CD4-positive, CD25-positive, alpha-beta regulatory T cell (primary cell): Measurements from ENCODE around the gene ARIH2. TPM values are rescaled to one million over a fixed set of nuclear protein-coding genes. Genes with fewer than 3 reads are reported as not detected.

Experiments used
- ATAC-seq, 2 donors: fragments of 150-1000 bp; cut with Tn5 transposase; one replicate each; pipeline ENCODE4 v1.10.0; 2021; ENCODE audit warnings: low read depth in 2 of 2, moderate number of reproducible peaks in 2 of 2, moderate library complexity in 1 of 2
- DNase-seq, 3 donors: peaks; one replicate each; pipeline versions ENCODE4 v3.0.0 to v3.0.0-alpha.2; 2012 to 2022; ENCODE audit warnings: mixed read lengths in 1 of 3
- H3K27ac ChIP-seq: one replicate; pipeline ENCODE4 v1.7.0; 2013; ENCODE audit warnings: mild to moderate bottlenecking, low read length; ENCODE audit not compliant: insufficient read depth, poor library complexity, severe bottlenecking
- H3K27me3 ChIP-seq: one replicate; pipeline ENCODE4 v1.7.0; 2013; ENCODE audit warnings: low read length; ENCODE audit not compliant: control insufficient read depth, insufficient read depth
- H3K36me3 ChIP-seq: one replicate; pipeline ENCODE4 v1.7.0; 2013; ENCODE audit warnings: mild to moderate bottlenecking, low read length, moderate library complexity; ENCODE audit not compliant: control insufficient read depth, insufficient read depth
- H3K4me1 ChIP-seq: 2 replicates; pipeline ENCODE4 v1.7.0; 2013; ENCODE audit warnings: mild to moderate bottlenecking, low read length; ENCODE audit not compliant: insufficient read depth, control insufficient read depth, poor library complexity, severe bottlenecking
- H3K4me3 ChIP-seq: one replicate; pipeline ENCODE4 v1.7.0; 2013; ENCODE audit warnings: low read depth, mild to moderate bottlenecking, low read length, moderate library complexity
- H3K9me3 ChIP-seq, 2 experiments: 1 replicate in 1 of 2; 2 replicates in 1 of 2; pipeline ENCODE4 v1.7.0; 2013; ENCODE audit warnings: low read length in 2 of 2, mild to moderate bottlenecking in 1 of 2, moderate library complexity in 1 of 2; ENCODE audit not compliant: control insufficient read depth in 2 of 2
- H3K27ac Mint-ChIP-seq, 3 donors: one replicate each; pipeline ENCODE4 v1.8.0; 2020 to 2022; ENCODE audit warnings: mild to moderate bottlenecking in 3 of 3, mixed read lengths in 3 of 3, moderate library complexity in 2 of 3
- H3K27me3 Mint-ChIP-seq: one replicate; pipeline ENCODE4 v1.8.0; 2022; ENCODE audit warnings: mild to moderate bottlenecking, mixed read lengths
- H3K36me3 Mint-ChIP-seq: one replicate; pipeline ENCODE4 v1.8.0; 2020; ENCODE audit warnings: mixed read lengths
- H3K4me1 Mint-ChIP-seq, 4 donors: one replicate each; pipeline ENCODE4 v1.8.0; 2020 to 2022; ENCODE audit warnings: mixed read lengths in 4 of 4, mild to moderate bottlenecking in 1 of 4
- H3K4me3 Mint-ChIP-seq, 4 donors: one replicate each; pipeline ENCODE4 v1.8.0; 2020 to 2022; ENCODE audit warnings: mild to moderate bottlenecking in 4 of 4, mixed read lengths in 4 of 4, moderate library complexity in 3 of 4
- H3K9me3 Mint-ChIP-seq, 7 donors: one replicate each; pipeline ENCODE4 v1.8.0; 2020 to 2022; ENCODE audit warnings: mixed read lengths in 7 of 7, mild to moderate bottlenecking in 3 of 7, moderate library complexity in 2 of 7
- polyA plus RNA-seq, 4 donors: library from polyadenylated mRNA; unstranded; fragments of 300-500 nt; fragmentation: Illumina TruSeq; gene quantifications; one replicate each; pipeline ENCODE4 v1.2.3, GENCODE V29; 2021
- total RNA-seq: library from RNA; stranded (reverse); gene quantifications from one replicate; pipeline ENCODE4 v1.2.3, GENCODE V29; 2022

ARIH2 gene
- total and polyA plus RNA-seq, 5 donors from 2014 or later = 110 to 171 (median 113) TPM

DNA sequence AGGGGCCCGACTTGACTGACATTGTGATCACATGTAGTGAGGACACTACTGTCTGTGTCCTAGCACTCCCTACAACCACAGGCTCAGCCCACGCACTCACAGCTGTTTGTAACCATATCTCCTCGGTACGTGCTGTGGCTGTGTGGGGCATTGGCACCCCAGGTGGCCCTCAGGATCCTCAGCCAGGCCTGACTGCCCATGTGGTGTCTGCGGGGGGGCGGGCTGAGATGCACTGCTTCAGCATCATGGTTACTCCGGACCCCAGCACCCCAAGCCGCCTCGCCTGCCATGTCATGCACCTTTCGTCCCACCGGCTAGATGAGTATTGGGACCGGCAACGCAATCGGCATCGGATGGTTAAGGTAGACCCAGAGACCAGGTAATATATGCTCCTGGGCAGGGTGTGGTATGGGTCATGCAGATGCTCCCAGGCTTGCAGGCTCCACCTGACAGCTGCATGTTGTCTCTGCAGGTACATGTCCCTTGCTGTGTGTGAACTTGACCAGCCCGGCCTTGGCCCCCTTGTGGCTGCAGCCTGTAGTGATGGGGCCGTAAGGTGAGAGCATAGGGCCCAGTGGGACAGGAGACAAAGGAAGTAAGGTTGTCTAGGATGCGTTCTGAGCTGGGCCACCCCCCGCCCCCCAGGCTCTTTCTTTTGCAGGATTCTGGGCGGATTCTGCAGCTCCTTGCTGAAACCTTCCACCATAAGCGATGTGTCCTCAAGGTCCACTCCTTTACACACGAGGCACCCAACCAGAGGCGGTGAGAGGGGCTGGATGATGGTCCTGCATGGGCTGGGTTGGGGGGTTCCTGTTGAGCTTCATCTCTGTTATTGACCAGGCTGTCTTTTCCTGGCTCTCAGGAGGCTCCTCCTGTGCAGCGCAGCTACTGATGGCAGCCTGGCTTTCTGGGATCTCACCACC lies 95.4 kb downstream of the ARIH2 start:
- no peak overlapping the region for H3K4me3 ChIP-seq
- Mint-ChIP-seq H3K27ac (peak overlapping the region in 1 of 3 donors; percentile 36), H3K9me3 (no peaks in the 10 kb centered on the region), H3K27me3 (no peaks in the 10 kb centered on the region), H3K4me1 (peaks cover 5 to 38% (median 19%) of the 10 kb centered on the region in 4 donors), H3K36me3 (peaks cover 15% of the 10 kb centered on the region), H3K4me3 (peak overlapping the region in 3 of 4 donors; percentile 11 to 51 (median 47))
- peak in 2 of 3 donors; percentile 29 to 68 for DNase-seq
- H3K27me3 ChIP-seq = no peaks in the 10 kb centered on the region
- H3K9me3 ChIP-seq = no peaks in the 10 kb centered on the region
- H3K4me1 ChIP-seq = peaks cover 12% of the 10 kb centered on the region
- peak; percentile 32 to 60 for ATAC-seq
- H3K27ac ChIP-seq = no peak overlapping the region
- H3K36me3 ChIP-seq = peaks cover 47% of the 10 kb centered on the region

DNA sequence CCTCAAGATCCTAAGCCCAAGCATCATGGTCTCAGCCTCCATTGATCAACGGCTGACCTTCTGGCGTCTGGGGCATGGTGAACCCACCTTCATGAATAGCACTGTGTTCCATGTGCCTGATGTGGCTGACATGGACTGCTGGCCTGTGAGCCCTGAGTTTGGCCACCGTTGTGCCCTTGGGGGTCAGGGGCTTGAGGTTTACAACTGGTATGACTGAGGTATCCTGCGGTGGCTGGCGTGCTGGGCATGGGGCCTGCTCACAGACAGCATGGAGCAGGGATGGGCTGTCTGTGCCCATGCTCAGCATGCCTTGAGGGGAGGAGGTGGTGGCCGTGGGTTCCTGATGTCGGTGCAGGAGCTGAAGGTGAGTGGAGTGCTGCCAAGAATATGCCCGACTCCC lies 96.4 kb downstream of the ARIH2 start:
- no peak overlapping the region for H3K4me3 ChIP-seq
- no peaks in the 10 kb centered on the region for H3K9me3 ChIP-seq
- no peaks in the 10 kb centered on the region for H3K27me3 ChIP-seq
- Mint-ChIP-seq H3K36me3 (peaks cover 15% of the 10 kb centered on the region), H3K9me3 (no peaks in the 10 kb centered on the region), H3K27me3 (no peaks in the 10 kb centered on the region), H3K27ac (peak overlapping the region in 1 of 3 donors; percentile 48), H3K4me3 (peak overlapping the region in 2 of 4 donors; percentile 72 to 88), H3K4me1 (peaks cover 5 to 42% (median 17%) of the 10 kb centered on the region in 4 donors)
- no peak overlapping the region for H3K27ac ChIP-seq
- ATAC-seq = no peak
- H3K4me1 ChIP-seq = peaks cover 23% of the 10 kb centered on the region
- DNase-seq = no peak
- H3K36me3 ChIP-seq = peaks cover 47% of the 10 kb centered on the region

DNA sequence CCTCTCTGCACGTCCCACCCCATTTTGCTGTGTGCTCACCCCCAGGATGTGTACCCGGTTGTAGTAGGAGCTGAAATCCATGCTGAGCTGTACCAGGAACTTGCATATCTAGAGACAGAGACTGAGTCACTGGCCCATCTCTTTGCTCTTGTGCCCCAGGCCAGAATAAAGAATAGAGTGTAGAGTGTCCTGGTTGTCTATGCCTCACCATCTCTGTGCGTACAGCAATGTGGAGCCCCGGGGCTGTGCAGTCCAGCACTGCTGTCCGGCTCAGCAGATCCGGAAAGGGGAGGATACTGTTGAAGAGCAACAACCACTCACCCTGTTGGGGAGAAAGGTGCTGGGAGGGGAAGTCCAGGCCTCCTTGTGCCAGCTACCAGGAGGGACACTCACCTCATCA lies 97.1 kb downstream of the ARIH2 start:
- Mint-ChIP-seq H3K36me3 (peaks cover 15% of the 10 kb centered on the region), H3K27me3 (no peaks in the 10 kb centered on the region), H3K4me1 (peaks cover 5 to 46% (median 20%) of the 10 kb centered on the region in 4 donors), H3K4me3 (peak overlapping the region in 3 of 4 donors; percentile 50 to 88 (median 68)), H3K9me3 (no peaks in the 10 kb centered on the region), H3K27ac (peak overlapping the region in 2 of 3 donors; percentile 43 to 46)
- peaks cover 30% of the 10 kb centered on the region for H3K4me1 ChIP-seq
- H3K27ac ChIP-seq = no peak overlapping the region
- no peaks in the 10 kb centered on the region for H3K9me3 ChIP-seq
- DNase-seq (no peak), ATAC-seq (no peak)
- H3K36me3 ChIP-seq = peaks cover 47% of the 10 kb centered on the region
- H3K27me3 ChIP-seq = no peaks in the 10 kb centered on the region
- H3K4me3 ChIP-seq = no peak overlapping the region

DNA sequence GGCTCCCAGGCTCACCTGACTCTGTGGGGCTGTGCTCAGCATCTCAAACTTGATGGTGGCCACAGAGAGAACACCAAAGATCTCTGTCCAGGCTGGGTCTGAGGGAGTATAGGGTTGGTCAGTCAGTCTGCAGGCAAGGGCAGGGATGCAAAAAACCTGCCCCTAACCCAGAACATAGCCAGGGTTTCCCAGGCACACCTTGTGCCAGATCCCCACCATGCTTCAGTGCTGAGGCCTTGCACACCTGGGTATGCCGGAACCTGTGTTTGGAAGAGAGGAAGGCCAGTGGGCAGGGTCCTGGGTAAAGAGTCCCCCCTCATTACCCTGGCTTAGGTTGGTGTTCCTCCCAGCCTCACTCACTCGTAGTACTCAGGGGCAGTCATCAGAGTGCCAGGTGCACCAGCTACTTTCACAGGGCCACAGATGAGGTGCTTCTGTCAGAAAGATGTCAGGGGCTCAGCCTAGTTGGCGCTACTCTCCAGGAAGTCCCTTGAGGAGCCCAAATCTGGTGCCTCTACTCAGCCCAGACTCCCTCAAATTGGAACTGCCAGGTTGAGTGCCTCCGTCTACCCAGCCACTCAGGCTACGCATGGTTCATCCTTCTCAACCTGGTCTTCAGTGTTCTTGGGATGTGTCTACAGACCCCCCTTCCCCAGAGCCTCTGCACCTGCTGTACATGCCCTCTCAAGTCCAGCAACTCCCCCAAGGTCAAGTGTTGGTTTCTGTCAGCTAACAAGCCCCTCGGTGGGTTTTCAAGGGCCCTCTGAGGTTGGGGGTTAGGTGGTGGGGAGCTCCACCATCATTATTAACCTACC lies 98.0 kb downstream of the ARIH2 start:
- H3K9me3 ChIP-seq = no peaks in the 10 kb centered on the region
- DNase-seq = no peak
- peaks cover 32% of the 10 kb centered on the region for H3K4me1 ChIP-seq
- H3K4me3 ChIP-seq = no peak overlapping the region
- Mint-ChIP-seq H3K27ac (peak overlapping the region in 2 of 3 donors; percentile 45 to 46), H3K4me1 (peaks cover 5 to 50% (median 22%) of the 10 kb centered on the region in 4 donors), H3K4me3 (peak overlapping the region; percentile 86 to 98 (median 92)), H3K27me3 (peaks cover 5% of the 10 kb centered on the region), H3K9me3 (no peaks in the 10 kb centered on the region), H3K36me3 (peaks cover 15% of the 10 kb centered on the region)
- peak overlapping the region; percentile 78 for H3K27ac ChIP-seq
- no peaks in the 10 kb centered on the region for H3K27me3 ChIP-seq
- H3K36me3 ChIP-seq = peaks cover 45% of the 10 kb centered on the region
- ATAC-seq = no peak

DNA sequence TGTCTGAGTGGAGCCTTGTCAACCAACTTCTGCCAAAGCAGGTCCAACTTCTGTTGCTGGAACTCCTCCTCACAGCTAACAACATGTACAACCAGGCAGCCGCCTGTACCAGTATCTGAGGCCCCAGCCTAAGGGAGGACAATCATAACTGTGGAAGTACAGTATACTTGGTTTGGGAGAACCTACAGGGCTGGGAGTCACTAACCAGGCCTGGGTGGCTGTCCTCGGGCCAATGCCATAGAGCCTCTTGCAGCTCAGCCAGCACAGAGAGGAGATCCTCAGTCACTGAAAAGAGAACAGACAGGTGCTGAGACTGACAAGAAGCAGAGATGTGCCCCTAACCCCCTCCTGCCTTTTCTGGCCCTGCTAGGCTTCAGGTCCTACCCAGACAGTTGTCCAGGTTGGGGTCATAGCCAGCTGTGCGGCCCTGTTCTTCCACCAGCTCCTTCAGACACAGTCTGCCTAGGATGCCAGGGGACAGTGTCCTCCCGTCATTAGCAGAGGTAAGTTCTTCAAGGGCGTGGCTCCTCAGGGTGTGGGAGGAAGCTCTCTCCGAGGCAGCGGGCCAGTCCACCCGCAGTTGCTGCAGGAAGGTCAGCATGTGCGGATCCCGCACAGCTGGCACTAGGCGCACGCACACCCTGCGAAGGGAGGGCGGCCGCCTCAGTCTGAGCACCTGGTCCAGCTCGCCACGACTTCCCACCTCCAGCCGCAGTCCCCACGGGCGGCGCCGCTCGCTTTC lies 98.8 kb downstream of the ARIH2 start:
- Mint-ChIP-seq H3K9me3 (no peaks in the 10 kb centered on the region), H3K36me3 (peaks cover 11% of the 10 kb centered on the region), H3K27me3 (peaks cover 5% of the 10 kb centered on the region), H3K27ac (peak overlapping the region; percentile 45 to 75 (median 73)), H3K4me1 (peaks cover 5 to 48% (median 19%) of the 10 kb centered on the region in 4 donors), H3K4me3 (peak overlapping the region; percentile 86 to 98 (median 92))
- peaks cover 37% of the 10 kb centered on the region for H3K36me3 ChIP-seq
- peak overlapping the region; percentile 34 for H3K4me3 ChIP-seq
- H3K9me3 ChIP-seq = no peaks in the 10 kb centered on the region
- DNase-seq (peak in 1 of 3 donors; percentile 34), ATAC-seq (no peak)
- H3K27me3 ChIP-seq = no peaks in the 10 kb centered on the region
- H3K27ac ChIP-seq = peak overlapping the region; percentile 78
- peaks cover 34% of the 10 kb centered on the region for H3K4me1 ChIP-seq

DNA sequence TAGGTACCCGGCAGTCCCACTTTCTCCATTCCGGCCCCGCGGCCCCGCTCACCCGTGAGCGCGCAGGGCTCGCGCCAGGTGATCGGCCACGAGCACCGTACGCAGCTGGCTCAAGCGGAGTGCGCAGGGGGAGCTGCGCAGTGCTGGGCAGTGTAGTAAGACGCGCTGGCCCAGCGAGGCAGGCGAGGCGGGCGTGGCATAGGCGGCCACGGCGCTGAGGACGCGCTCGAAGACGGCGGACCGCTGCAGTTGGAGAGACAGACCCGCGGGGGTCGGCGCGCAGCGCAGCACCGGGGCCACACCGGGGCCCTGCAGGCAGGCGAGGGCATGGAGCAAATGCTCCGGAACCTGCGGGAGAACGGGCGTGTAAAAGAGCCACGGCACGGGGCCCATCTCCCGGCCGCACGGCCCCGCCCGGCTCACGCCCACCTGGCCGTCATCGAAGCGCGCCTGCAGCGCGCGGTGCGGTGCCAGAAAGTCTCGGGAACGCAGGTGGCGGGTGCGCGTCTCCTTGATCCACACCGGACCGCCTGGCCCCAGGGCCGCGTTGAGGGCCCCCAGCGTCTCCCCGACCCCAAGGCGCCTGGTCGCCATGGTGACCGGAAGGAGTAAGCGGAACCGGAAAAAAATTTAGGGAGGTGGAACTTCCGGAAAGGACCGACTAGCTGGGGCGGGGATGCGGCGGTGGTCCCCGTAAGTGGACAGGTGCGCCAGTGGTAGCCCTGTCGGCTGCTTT lies 99.5 kb downstream of the ARIH2 start, which contains the start of gene DALRD3:
TSS of gene DALRD3 (minus strand) at position 610 of the 736 bp plus-strand sequence. CDS start at position 594, 16 bp downstream.
- no peaks in the 10 kb centered on the region for H3K9me3 ChIP-seq
- Mint-ChIP-seq H3K4me1 (peaks cover 8 to 53% (median 22%) of the 10 kb centered on the region in 4 donors), H3K9me3 (no peaks in the 10 kb centered on the region), H3K27ac (peak within 1 kb of the TSS; percentile 85 to 96 (median 90)), H3K4me3 (peak within 1 kb of the TSS; percentile 86 to 98 (median 96)), H3K36me3 (peaks cover 11% of the 10 kb centered on the region), H3K27me3 (peaks cover 5% of the 10 kb centered on the region)
- peak; percentile 62 to 78 (median 65) for DNase-seq
- H3K4me3 ChIP-seq = peak within 1 kb of the TSS; percentile 77
- H3K4me1 ChIP-seq = peaks cover 41% of the 10 kb centered on the region
- ATAC-seq = peak; percentile 5 to 7
- peaks cover 33% of the 10 kb centered on the region for H3K36me3 ChIP-seq
- H3K27me3 ChIP-seq = no peaks in the 10 kb centered on the region
- H3K27ac ChIP-seq = peak within 1 kb of the TSS; percentile 78
